IMR-90 (cell line): ENCODE measurements around the gene LRRC75B.

ENCODE experiments used
- POLR2A ChIP-seq: IDR thresholded peaks from 2 replicates; pipeline ENCODE4 v1.6.1; 2012; ENCODE audit warnings: mild to moderate bottlenecking, low read depth, low read length
- SMC3 ChIP-seq: fragments of 150-350 bp; IDR thresholded peaks from 2 replicates; pipeline ENCODE4 v1.6.1; 2016; ENCODE audit warnings: low read depth, mild to moderate bottlenecking, antibody characterized with exemption, low read length, moderate library complexity

- TF ChIP-seq SMC3 (no peak), POLR2A (no peak)
Observed at GRCh38 chr22:24578355-24579257, 14.3 kb downstream of the LRRC75B start.
